H1 (cell line): ENCODE data around the gene ZNF148.

Experiments
- BACH1 ChIP-seq: IDR thresholded peaks from 2 replicates; pipeline ENCODE4 v1.6.1; 2012; ENCODE audit warnings: low read length, improper control_type of control experiment
- BCL11A ChIP-seq, 2 experiments: IDR thresholded peaks; one replicate each; pipeline ENCODE4 v1.6.1; 2011; ENCODE audit warnings: low read depth in 2 of 2, low read length in 2 of 2, mild to moderate bottlenecking in 2 of 2
- EP300 ChIP-seq, 2 experiments: IDR thresholded peaks; 1 replicate in 1 of 2; 2 replicates in 1 of 2; pipeline ENCODE4 v1.6.1; 2011 to 2012; ENCODE audit warnings: low read depth in 2 of 2, low read length in 2 of 2, mild to moderate bottlenecking in 2 of 2, borderline replicate concordance in 1 of 2, inconsistent platforms in 1 of 2, moderate library complexity in 1 of 2
- EZH2 ChIP-seq: fragments of 200-600 bp; sonication (generic); IDR thresholded peaks from 2 replicates; pipeline ENCODE4 v1.7.1; 2012; ENCODE audit warnings: low read depth, mild to moderate bottlenecking, moderate library complexity, low read length, inconsistent platforms; ENCODE audit not compliant: severe bottlenecking
- NRF1 ChIP-seq: IDR thresholded peaks from 2 replicates; pipeline ENCODE4 v1.6.1; 2011; ENCODE audit warnings: mild to moderate bottlenecking, low read depth, low read length, improper control_type of control experiment
- POLR2A ChIP-seq, 2 experiments: IDR thresholded peaks; 1 replicate in 1 of 2; 2 replicates in 1 of 2; pipeline ENCODE4 v1.6.1; 2011; ENCODE audit warnings: low read depth in 2 of 2, low read length in 2 of 2, mild to moderate bottlenecking in 2 of 2; ENCODE audit errors: control extremely low read depth in 1 of 2
- POLR2AphosphoS5 ChIP-seq: IDR thresholded peaks from 2 replicates; pipeline ENCODE4 v1.6.1; 2011; ENCODE audit warnings: low read depth, low read length
- RAD21 ChIP-seq, 2 experiments: IDR thresholded peaks in 1 of 2; conservative IDR thresholded peaks in 1 of 2; 2 replicates each; pipeline ENCODE4 v1.6.1; 2011; ENCODE audit warnings: low read depth in 2 of 2, low read length in 2 of 2, improper control_type of control experiment in 1 of 2, inconsistent platforms in 1 of 2, mild to moderate bottlenecking in 1 of 2, moderate library complexity in 1 of 2
- SIN3A ChIP-seq, 2 experiments: IDR thresholded peaks in 1 of 2; conservative IDR thresholded peaks in 1 of 2; 2 replicates each; pipeline ENCODE4 v1.6.1; 2011 to 2012; ENCODE audit warnings: low read length in 2 of 2, improper control_type of control experiment in 1 of 2, low read depth in 1 of 2, mild to moderate bottlenecking in 1 of 2
- SP1 ChIP-seq: IDR thresholded peaks from 2 replicates; pipeline ENCODE4 v1.6.1; 2011; ENCODE audit warnings: low read depth, low read length
- SUZ12 ChIP-seq: fragments of 200-600 bp; sonication (generic); IDR thresholded peaks from 2 replicates; pipeline ENCODE4 v1.6.1; 2012; ENCODE audit warnings: mild to moderate bottlenecking, inconsistent platforms, low read length, moderate library complexity, mixed read lengths
- TF ChIP-seq, protein P1 (sequence below), 3 experiments: IDR thresholded peaks; 1 replicate in 2 of 3; 2 replicates in 1 of 3; pipeline versions ENCODE4 v1.5.1 to v1.6.1; 2011; ENCODE audit warnings: low read length in 3 of 3, mild to moderate bottlenecking in 3 of 3, inconsistent platforms in 2 of 3, low read depth in 1 of 3, moderate library complexity in 1 of 3; ENCODE audit not compliant: insufficient read depth in 1 of 3; ENCODE audit errors: control extremely low read depth in 1 of 3

DNA sequence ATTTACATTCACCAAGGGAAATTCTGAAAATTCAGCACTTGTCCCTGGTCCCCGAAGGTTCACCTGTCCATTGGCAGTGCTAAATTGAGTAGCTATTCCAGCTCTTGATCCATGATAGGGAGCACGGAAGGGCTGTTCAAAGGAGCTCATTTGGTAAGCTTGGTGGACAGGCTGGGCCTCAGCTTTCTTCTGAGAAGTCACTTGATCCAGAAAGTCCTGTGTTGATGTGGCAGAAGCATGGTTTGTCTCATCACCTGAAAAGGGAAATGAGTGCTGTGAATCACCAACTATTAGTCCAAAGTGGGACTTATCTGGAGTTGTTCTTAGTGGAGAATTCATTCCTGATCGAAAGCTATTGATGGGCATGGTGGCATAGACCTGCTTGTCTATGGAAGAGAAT is 142.7 kb downstream of the ZNF148 start:
- TF ChIP-seq POLR2A (IDR thresholded peaks at IDR 0.05; ENCODE audit: control extremely low read depth in 1 of 2, low read depth in 2 of 2, low read length in 2 of 2): no peak
- TF ChIP-seq EZH2: no peak
- no peak for TF ChIP-seq POLR2AphosphoS5
- TF ChIP-seq, protein P1, sequence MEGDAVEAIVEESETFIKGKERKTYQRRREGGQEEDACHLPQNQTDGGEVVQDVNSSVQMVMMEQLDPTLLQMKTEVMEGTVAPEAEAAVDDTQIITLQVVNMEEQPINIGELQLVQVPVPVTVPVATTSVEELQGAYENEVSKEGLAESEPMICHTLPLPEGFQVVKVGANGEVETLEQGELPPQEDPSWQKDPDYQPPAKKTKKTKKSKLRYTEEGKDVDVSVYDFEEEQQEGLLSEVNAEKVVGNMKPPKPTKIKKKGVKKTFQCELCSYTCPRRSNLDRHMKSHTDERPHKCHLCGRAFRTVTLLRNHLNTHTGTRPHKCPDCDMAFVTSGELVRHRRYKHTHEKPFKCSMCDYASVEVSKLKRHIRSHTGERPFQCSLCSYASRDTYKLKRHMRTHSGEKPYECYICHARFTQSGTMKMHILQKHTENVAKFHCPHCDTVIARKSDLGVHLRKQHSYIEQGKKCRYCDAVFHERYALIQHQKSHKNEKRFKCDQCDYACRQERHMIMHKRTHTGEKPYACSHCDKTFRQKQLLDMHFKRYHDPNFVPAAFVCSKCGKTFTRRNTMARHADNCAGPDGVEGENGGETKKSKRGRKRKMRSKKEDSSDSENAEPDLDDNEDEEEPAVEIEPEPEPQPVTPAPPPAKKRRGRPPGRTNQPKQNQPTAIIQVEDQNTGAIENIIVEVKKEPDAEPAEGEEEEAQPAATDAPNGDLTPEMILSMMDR (IDR thresholded peaks at IDR 0.05; ENCODE audit: control extremely low read depth in 1 of 3, insufficient read depth in 1 of 3, low read depth in 1 of 3, low read length in 3 of 3): no peak
- no peak for TF ChIP-seq SIN3A (conservative IDR thresholded peaks at IDR 0.05 in 1 of 2, IDR thresholded peaks at IDR 0.05 in 1 of 2; ENCODE audit: low read depth in 1 of 2, low read length in 2 of 2)
- no peak for TF ChIP-seq BCL11A (IDR thresholded peaks at IDR 0.05; ENCODE audit: low read depth in 2 of 2, low read length in 2 of 2)
- no peak for TF ChIP-seq SUZ12
- no peak for TF ChIP-seq NRF1
- no peak for TF ChIP-seq RAD21 (IDR thresholded peaks at IDR 0.05 in 1 of 2, conservative IDR thresholded peaks at IDR 0.05 in 1 of 2; ENCODE audit: low read depth in 2 of 2, low read length in 2 of 2)
- no peak for TF ChIP-seq EP300 (IDR thresholded peaks at IDR 0.05; ENCODE audit: borderline replicate concordance in 1 of 2, low read depth in 2 of 2, low read length in 2 of 2)
- no peak for TF ChIP-seq BACH1
- no peak for TF ChIP-seq SP1
